ENCODE measurements around the gene WDFY4.

The WDFY4 gene

DNA sequence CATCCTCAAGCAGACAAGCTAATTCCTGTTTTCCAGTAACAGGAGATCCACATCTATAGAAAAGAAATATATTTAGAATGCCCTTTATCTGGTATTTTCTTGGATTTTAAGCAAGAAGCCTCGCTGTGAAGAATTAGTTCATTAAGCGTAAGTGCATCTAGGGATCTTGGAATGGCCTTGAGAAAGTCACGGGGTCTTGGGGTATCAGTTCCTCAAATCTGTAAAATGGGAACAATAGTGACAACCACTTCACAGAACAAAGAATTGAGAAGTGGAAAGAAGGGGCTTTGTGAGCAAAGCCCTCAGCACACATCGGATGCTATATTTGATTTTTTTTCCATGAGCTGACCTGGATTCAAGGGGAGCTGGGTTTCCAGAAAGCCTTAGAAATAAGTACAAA, 32.3 kb upstream of the WDFY4 start:
- TF ChIP-seq, protein P1, sequence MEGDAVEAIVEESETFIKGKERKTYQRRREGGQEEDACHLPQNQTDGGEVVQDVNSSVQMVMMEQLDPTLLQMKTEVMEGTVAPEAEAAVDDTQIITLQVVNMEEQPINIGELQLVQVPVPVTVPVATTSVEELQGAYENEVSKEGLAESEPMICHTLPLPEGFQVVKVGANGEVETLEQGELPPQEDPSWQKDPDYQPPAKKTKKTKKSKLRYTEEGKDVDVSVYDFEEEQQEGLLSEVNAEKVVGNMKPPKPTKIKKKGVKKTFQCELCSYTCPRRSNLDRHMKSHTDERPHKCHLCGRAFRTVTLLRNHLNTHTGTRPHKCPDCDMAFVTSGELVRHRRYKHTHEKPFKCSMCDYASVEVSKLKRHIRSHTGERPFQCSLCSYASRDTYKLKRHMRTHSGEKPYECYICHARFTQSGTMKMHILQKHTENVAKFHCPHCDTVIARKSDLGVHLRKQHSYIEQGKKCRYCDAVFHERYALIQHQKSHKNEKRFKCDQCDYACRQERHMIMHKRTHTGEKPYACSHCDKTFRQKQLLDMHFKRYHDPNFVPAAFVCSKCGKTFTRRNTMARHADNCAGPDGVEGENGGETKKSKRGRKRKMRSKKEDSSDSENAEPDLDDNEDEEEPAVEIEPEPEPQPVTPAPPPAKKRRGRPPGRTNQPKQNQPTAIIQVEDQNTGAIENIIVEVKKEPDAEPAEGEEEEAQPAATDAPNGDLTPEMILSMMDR (IDR thresholded peaks at IDR 0.05; ENCODE audit: extremely low read depth, missing control alignments) = no peak

DNA sequence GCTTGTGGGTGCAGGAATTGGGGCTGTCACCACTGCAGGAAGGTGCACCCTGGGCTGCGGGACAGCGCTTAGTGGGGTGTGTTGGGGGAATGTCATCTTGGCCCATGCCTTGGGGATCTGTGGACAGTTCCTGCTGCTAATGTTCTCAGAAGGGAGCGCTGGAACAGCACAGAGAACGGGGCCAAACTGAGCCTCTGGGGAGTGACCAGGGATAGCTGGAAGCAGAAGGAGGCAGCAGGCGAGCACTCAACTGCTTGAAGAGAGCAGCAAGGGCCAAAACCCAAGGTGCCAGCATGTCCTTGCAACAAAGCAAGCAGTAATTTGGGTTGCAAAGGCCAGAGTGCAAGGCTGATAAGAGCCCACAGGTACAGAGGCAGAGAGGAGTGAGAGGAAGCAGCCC, 31.3 kb upstream of the WDFY4 start:
- no peak for DNase-seq (ENCODE audit: low spot score)
- TF ChIP-seq, protein P1 (IDR thresholded peaks at IDR 0.05; ENCODE audit: extremely low read depth, missing control alignments) = no peak

More for the DNA sequence above, 32.3 kb upstream of the WDFY4 start:
- DNase-seq (ENCODE audit: low spot score) = no peak

DNA sequence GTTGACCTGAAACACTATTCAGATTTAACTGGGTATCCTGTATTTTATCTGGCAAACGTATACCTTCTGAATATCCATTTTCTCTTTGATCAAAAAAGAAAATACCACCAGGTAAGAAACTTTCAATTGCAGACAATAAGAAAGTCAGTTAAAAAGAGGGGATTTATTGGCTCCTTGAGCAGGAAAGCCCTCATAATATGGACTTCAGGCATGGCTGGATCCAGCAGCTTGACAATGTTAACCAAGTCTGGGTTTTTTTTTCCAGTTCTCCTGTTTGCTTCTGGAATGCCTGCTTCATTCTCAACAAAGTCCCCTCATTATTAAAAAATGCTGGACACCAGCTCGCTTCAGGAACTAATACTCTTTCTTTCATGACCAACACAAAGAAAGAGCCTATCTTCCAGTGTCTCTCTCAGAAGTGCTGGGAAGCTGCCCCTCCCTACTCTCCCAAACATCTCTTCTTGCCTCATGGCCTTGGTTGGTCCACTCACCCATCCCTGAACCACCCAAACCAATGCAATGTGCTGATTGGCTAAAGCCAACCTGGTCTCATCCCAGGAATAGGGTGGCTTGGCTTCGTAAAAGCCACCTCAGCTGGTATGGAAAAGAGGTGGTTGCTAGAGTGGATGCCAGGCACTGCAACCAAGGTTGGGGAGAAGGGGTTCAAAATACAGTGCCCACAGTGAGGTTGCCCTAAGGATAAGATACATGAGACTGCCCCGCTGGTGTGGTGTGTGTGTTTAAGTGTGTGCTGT, 30.6 kb upstream of the WDFY4 start:
- TF ChIP-seq, protein P1 (IDR thresholded peaks at IDR 0.05; ENCODE audit: extremely low read depth, missing control alignments) = no peak
- no peak for DNase-seq (ENCODE audit: low spot score)

DNA sequence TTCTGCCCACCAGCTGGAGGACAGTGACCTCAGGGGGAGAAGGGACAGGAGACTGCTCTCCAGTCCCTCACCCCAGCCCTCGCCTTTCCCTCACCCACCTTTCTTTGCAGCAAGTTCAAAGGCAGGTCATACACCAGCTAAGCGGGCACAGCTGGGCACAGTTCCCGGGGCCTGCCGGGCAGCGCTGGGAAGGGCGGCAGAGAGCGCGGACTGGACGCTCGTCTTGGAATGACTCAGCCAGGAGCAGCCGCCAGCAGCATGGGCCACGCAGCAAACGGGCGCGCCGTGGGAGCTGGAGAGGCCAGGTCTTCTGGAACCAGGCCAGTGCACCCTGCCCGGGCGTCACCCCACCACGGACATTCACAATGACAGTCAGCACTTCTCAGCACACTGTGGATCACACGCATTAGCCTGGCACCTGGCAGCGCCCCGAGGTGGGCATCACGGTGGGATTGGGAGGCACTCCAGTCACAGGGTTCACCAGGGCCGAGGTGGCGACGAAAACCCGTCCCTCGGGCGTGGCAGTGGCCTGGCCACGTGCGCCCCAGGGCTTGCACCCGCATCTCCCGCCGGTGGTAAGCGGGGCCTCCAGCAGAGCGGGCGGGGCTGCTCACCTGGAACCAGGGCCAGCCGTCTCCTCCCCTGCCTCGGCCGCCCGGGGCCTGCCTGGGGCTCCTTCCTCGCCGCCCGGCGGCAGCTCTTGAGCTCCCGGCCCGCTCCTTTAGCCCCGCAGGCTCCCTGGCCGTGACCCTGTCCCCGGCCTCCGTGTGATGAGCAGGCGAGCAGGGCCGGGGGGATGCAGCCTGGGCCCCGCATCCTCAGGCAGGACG, 29.0 kb upstream of the WDFY4 start:
- DNase-seq (ENCODE audit: low spot score) = no peak

DNA sequence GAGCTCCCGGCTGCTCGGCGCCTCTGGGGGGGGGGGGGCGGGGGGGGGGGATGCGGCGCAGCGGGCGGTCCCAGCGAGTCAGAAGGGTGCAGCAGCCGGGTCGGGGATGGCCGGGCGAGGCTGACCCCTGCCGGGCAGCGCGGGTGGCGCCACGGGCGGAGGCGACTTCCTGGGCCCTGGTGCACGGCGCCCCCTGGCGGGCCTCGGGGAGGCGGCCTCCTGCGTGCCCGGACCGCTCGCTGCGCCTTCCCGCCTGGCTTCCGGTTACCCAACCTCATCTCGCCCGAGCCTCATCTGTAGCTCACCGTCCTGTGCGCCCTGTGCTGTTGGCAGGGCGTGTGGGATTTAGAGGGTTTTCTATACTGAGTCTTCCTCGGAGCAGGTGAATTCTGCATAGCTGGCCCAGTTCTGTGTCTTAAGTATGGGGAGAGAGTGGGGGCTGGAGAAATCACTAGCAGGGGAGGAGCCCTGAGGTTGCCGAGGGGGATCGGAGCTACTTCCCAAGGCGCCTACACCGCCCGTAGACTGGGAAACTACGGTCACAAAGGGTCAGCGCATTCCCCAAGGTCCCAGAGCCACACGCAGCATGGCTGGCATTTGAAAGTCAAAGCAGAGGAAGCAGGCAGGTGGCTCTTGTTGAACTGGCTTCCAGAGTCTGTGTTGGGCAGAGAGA, 28.3 kb upstream of the WDFY4 start:
- peak; percentile 95 for DNase-seq (ENCODE audit: low spot score)
- TF ChIP-seq, protein P1 (IDR thresholded peaks at IDR 0.05; ENCODE audit: extremely low read depth, missing control alignments) = peak; percentile 100

More for the DNA sequence above, 29.0 kb upstream of the WDFY4 start:
- TF ChIP-seq, protein P1 (IDR thresholded peaks at IDR 0.05; ENCODE audit: extremely low read depth, missing control alignments) = no peak

DNA sequence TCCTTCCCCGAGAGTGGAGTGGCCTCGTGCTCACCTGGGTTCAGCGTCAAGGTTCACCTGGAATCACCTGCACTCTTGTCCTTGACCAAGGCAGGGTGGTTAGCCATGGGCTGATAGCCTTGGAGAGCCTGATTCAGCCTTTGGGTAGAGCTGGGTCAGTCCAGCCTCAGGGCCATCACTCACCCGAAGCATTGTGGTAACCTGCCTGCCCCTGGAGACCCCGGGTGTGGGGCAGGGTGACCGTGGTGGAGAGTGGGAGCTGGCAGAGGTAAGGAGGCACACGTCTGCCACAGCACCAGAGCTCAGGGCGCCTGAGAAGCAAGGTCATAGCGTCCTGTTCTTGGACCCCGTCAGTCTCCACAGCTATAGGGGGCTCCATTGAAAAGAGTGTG, 27.8 kb upstream of the WDFY4 start:
- no peak for DNase-seq (ENCODE audit: low spot score)
- TF ChIP-seq, protein P1 (IDR thresholded peaks at IDR 0.05; ENCODE audit: extremely low read depth, missing control alignments) = no peak

DNA sequence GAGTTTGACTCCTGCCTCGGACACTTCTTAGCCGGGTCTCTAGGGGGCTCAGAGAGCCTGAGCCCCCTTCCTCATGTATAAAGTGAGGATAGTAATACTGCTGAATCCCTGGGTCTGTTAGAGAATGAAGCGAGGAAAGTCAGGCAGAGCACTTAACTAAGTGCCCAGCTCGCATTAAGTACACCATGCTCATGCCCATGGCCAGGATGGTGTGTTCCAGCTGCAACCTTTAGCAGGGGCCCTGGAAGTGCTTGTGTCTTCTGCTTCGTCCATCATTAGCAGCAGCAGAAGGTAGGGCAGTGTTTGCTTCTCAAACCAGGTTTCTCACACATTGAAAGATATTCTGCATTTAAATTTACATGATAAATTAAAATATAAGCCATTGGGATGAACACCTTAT, 27.3 kb upstream of the WDFY4 start:
- no peak for DNase-seq (ENCODE audit: low spot score)
- TF ChIP-seq, protein P1 (IDR thresholded peaks at IDR 0.05; ENCODE audit: extremely low read depth, missing control alignments) = no peak

Data from GM20000 (cell line).